Central memory CD8-positive, alpha-beta T cell (primary cell): ENCODE data around the gene NAA60.
A peak's percentile ranks its signal among the peaks of the same experiment; 100 is the strongest.

ENCODE experiments used
- ATAC-seq: fragments of 150-1000 bp; cut with Tn5 transposase; replicated peaks from 2 replicates; pipeline ENCODE4 v1.10.0; 2022; ENCODE audit warnings: mild to moderate bottlenecking, moderate FRiP score, moderate number of reproducible peaks; ENCODE audit not compliant: poor library complexity, severe bottlenecking; ENCODE audit errors: extremely low read depth
- DNase-seq, 2 donors: peaks; one replicate each; pipeline ENCODE4 v3.0.0; 2021; ENCODE audit warnings: low spot score in 2 of 2
- H3K27ac Mint-ChIP-seq: one replicate; pipeline ENCODE4 v1.8.0; 2022; ENCODE audit warnings: low read depth, mild to moderate bottlenecking, moderate library complexity, mixed read lengths
- H3K27me3 Mint-ChIP-seq: one replicate; pipeline ENCODE4 v1.8.0; 2022; ENCODE audit warnings: mixed read lengths
- H3K36me3 Mint-ChIP-seq: one replicate; pipeline ENCODE4 v1.8.0; 2022; ENCODE audit warnings: mild to moderate bottlenecking, moderate library complexity, mixed read lengths; ENCODE audit not compliant: insufficient read depth
- H3K4me1 Mint-ChIP-seq: one replicate; pipeline ENCODE4 v1.8.0; 2022; ENCODE audit warnings: mixed read lengths
- H3K4me3 Mint-ChIP-seq: one replicate; pipeline ENCODE4 v1.8.0; 2022; ENCODE audit warnings: mild to moderate bottlenecking, moderate library complexity, mixed read lengths
- H3K9me3 Mint-ChIP-seq: one replicate; pipeline ENCODE4 v1.8.0; 2022; ENCODE audit warnings: mixed read lengths

Gene NAA60

DNA sequence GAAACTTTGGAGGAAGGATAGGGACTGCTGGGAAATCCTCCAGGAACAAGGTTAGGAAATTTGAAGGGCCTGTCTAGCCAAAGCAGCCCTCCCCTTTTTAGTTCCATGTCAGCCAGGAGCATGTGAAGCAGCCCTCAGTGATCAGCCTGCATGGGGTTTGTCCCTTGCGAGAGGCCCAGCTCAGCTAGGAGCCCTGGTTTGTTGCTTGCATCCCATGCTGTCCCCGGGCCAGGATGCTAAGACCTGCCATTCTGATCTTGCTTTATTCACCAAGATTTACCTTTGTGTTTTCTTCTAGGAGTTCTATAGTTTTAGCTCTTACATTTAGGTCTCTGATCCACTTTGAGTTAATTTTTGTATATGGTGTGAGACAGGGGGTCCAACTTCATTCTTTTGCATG, 84.9 kb downstream of the NAA60 start:
- H3K9me3 Mint-ChIP-seq, result no peaks in the 10 kb centered on the region
- no peak for DNase-seq
- no peak for ATAC-seq
- H3K36me3 Mint-ChIP-seq, result peaks cover 13% of the 10 kb centered on the region
- peak overlapping the region; percentile 84 for H3K27ac Mint-ChIP-seq
- H3K4me3 Mint-ChIP-seq, result no peak overlapping the region
- no peaks in the 10 kb centered on the region for H3K27me3 Mint-ChIP-seq
- H3K4me1 Mint-ChIP-seq, result peaks cover 15% of the 10 kb centered on the region

DNA sequence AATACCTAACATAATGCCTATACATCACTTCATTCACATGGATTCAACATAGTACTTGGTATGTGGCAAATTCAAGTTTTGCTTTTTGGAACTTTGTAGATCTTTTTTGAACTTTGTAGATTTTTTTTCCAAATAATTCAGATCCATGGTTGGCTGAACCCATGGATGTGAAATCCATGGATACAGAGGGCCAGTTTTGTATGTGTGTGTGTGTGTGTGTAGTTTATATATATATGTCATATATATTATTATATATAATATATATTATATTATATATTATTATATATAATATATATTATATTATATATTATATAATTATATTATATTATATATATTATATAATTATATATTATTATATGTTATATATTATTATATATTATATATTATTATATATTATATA, 85.7 kb downstream of the NAA60 start:
- Mint-ChIP-seq H3K9me3 (no peaks in the 10 kb centered on the region), H3K4me3 (no peak overlapping the region), H3K27ac (no peak overlapping the region), H3K4me1 (peaks cover 20% of the 10 kb centered on the region), H3K36me3 (peaks cover 11% of the 10 kb centered on the region), H3K27me3 (no peaks in the 10 kb centered on the region)
- DNase-seq (no peak), ATAC-seq (no peak)

DNA sequence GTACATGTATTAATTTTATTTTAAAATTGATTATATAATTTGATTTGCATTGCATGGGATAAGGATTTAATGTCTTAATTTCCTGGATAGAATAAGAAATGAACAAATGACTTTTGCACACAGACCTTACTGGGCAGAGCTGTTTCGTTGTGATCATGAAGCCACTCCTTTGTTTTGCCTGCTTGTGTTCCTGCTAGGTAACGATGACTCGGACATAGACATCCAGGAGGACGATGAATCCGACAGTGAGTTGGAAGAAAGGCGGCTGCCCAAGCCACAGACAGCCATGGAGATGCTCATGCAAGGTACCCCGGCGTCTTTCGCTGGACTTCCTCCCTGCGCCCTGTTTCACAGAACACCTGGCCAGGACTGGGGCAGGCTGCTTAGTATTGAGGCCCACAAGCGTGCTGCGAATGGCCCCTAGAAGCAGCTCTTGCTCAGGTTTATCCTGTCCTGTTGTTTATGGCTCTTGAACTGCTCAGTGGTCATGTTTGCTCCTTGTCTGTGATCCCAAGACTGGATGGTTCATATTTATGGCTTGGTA, 87.0 kb downstream of the NAA60 start:
- Mint-ChIP-seq H3K36me3 (peaks cover 15% of the 10 kb centered on the region), H3K4me1 (peaks cover 31% of the 10 kb centered on the region), H3K27me3 (no peaks in the 10 kb centered on the region), H3K27ac (no peak overlapping the region), H3K4me3 (no peak overlapping the region), H3K9me3 (no peaks in the 10 kb centered on the region)
- no peak for DNase-seq
- ATAC-seq, result no peak

GRCh38 chr16:3532741-3533140, 89.3 kb downstream of the NAA60 start:
- Mint-ChIP-seq H3K9me3 (no peaks in the 10 kb centered on the region), H3K27ac (peak overlapping the region; percentile 57), H3K4me1 (peaks cover 26% of the 10 kb centered on the region), H3K4me3 (no peak overlapping the region), H3K27me3 (no peaks in the 10 kb centered on the region), H3K36me3 (peaks cover 13% of the 10 kb centered on the region)
- no peak for ATAC-seq
- DNase-seq, result no peak

GRCh38 chr16:3534126-3534525, 90.6 kb downstream of the NAA60 start:
- DNase-seq (no peak), ATAC-seq (no peak)
- Mint-ChIP-seq H3K27ac (peak overlapping the region; percentile 61), H3K4me3 (no peak overlapping the region), H3K9me3 (no peaks in the 10 kb centered on the region), H3K4me1 (peaks cover 17% of the 10 kb centered on the region), H3K27me3 (no peaks in the 10 kb centered on the region), H3K36me3 (peaks cover 12% of the 10 kb centered on the region)

- H3K36me3 Mint-ChIP-seq, result peaks cover 22% of the 10 kb centered on the region
- DNase-seq, result no peak
- peaks cover 17% of the 10 kb centered on the region for H3K4me1 Mint-ChIP-seq
- no peak overlapping the region for H3K4me3 Mint-ChIP-seq
- no peak for ATAC-seq
- H3K27ac Mint-ChIP-seq, result no peak overlapping the region
- H3K9me3 Mint-ChIP-seq, result no peaks in the 10 kb centered on the region
- no peaks in the 10 kb centered on the region for H3K27me3 Mint-ChIP-seq
Observed at GRCh38 chr16:3536271-3536731, 92.8 kb downstream of the NAA60 start.
